ENCODE data around the gene NOP14.

GRCh38 chr4:2925496-2925895, 37.7 kb downstream of the NOP14 start:
- TF ChIP-seq EZH2phosphoT487 (IDR thresholded peaks at IDR 0.05; ENCODE audit: borderline replicate concordance) (no peak), CTCF (conservative IDR thresholded peaks at IDR 0.05; ENCODE audit: low read length) (no peak)

Data from Loucy (cell line).